NCI-H2029 (cell line): ENCODE measurements around the gene SOX30.
"Not testable (repeated sequence)": the region's sequence is repeated elsewhere in the genome, so short reads cannot be mapped to it uniquely, and the experiment has no call there.

Experiments
- DNase-seq: peaks from one replicate; lab custom pipeline; 2025; lab: John Stamatoyannopoulos, UW

Gene SOX30

GRCh38 chr5:157652377-157652692, at the start of gene SOX30:
Gene SOX30 (minus strand): TSS chr5:157652438. CDS start chr5:157652078, 360 bp downstream.
- DNase-seq = no peak

GRCh38 chr5:157698674-157699073, 46.4 kb upstream of the SOX30 start:
- not testable (repeated sequence) for DNase-seq

GRCh38 chr5:157696154-157696553, 43.9 kb upstream of the SOX30 start:
- DNase-seq = not testable (repeated sequence)

- not testable (repeated sequence) for DNase-seq
Measured at GRCh38 chr5:157693816-157694215, 41.6 kb upstream of the SOX30 start.

GRCh38 chr5:157690690-157691433, 38.6 kb upstream of the SOX30 start:
- DNase-seq = no peak

GRCh38 chr5:157689942-157690689, 37.9 kb upstream of the SOX30 start:
- DNase-seq = no peak

- DNase-seq = no peak
Measured at GRCh38 chr5:157687198-157687554, 34.9 kb upstream of the SOX30 start.

- DNase-seq = not testable (repeated sequence)
Measured at GRCh38 chr5:157686276-157687197, 34.3 kb upstream of the SOX30 start.

- DNase-seq = no peak
Measured at GRCh38 chr5:157682257-157682656, 30.0 kb upstream of the SOX30 start.

GRCh38 chr5:157681048-157681447, 28.8 kb upstream of the SOX30 start:
- DNase-seq = no peak

- no peak for DNase-seq
Measured at GRCh38 chr5:157680239-157680638, 28.0 kb upstream of the SOX30 start.

- DNase-seq = no peak
Measured at GRCh38 chr5:157679801-157680200, 27.6 kb upstream of the SOX30 start.

- no peak for DNase-seq
Measured at GRCh38 chr5:157677931-157678330, 25.7 kb upstream of the SOX30 start.

- not testable (repeated sequence) for DNase-seq
Measured at GRCh38 chr5:157674351-157674750, 22.1 kb upstream of the SOX30 start.

GRCh38 chr5:157672976-157673375, 20.7 kb upstream of the SOX30 start:
- no peak for DNase-seq

GRCh38 chr5:157671592-157672330, 19.5 kb upstream of the SOX30 start:
- DNase-seq = no peak

GRCh38 chr5:157670662-157671591, 18.7 kb upstream of the SOX30 start, which contains the start of gene C5orf52:
Gene C5orf52 (plus strand): TSS chr5:157671533. CDS start chr5:157671615, 82 bp downstream.
- DNase-seq = no peak

- DNase-seq = no peak
Measured at GRCh38 chr5:157669701-157670097, 17.5 kb upstream of the SOX30 start.

GRCh38 chr5:157668356-157668755, 16.1 kb upstream of the SOX30 start:
- DNase-seq = no peak

GRCh38 chr5:157665467-157666070, 13.3 kb upstream of the SOX30 start:
- no peak for DNase-seq
